GM12864 (cell line): Measurements from ENCODE around the gene ONECUT3.

ENCODE experiments used
- DNase-seq: peaks from one replicate; pipeline ENCODE4 v3.0.0-alpha.2; 2011; ENCODE audit warnings: low read depth
- H3K4me3 ChIP-seq: 2 replicates; pipeline ENCODE4 v1.5.1; 2011; ENCODE audit warnings: mild to moderate bottlenecking, low read depth, low read length, control low read depth
- CTCF ChIP-seq: IDR thresholded peaks from 2 replicates; pipeline ENCODE4 v1.5.1; 2011; ENCODE audit warnings: low read depth, mild to moderate bottlenecking, moderate library complexity, low read length, control low read depth, inconsistent platforms; ENCODE audit errors: missing control alignments

ONECUT3 gene

GRCh38 chr19:1739960-1740629, 13.2 kb upstream of the ONECUT3 start:
- DNase-seq = no peak
- TF ChIP-seq CTCF = no peak
- no peak overlapping the region for H3K4me3 ChIP-seq

GRCh38 chr19:1742989-1743696, 10.2 kb upstream of the ONECUT3 start:
- TF ChIP-seq CTCF = no peak
- H3K4me3 ChIP-seq = no peak overlapping the region
- no peak for DNase-seq

- no peak for DNase-seq
These were observed 9.1 kb upstream of the ONECUT3 start for GRCh38 chr19:1744133-1744665.

GRCh38 chr19:1744822-1745563, 8.3 kb upstream of the ONECUT3 start:
- TF ChIP-seq CTCF = no peak
- no peak for DNase-seq
- H3K4me3 ChIP-seq = no peak overlapping the region

More at GRCh38 chr19:1744133-1744665, 9.1 kb upstream of the ONECUT3 start:
- no peak for TF ChIP-seq CTCF
- no peak overlapping the region for H3K4me3 ChIP-seq

GRCh38 chr19:1745589-1746031, 7.7 kb upstream of the ONECUT3 start:
- no peak for DNase-seq
- TF ChIP-seq CTCF = no peak
- H3K4me3 ChIP-seq = no peak overlapping the region

GRCh38 chr19:1746401-1747284, 6.7 kb upstream of the ONECUT3 start:
- TF ChIP-seq CTCF = no peak
- H3K4me3 ChIP-seq = no peak overlapping the region
- DNase-seq = no peak
